HS-5 (cell line): ENCODE measurements around the gene SREBF1.

Source experiments
- DNase-seq: peaks from one replicate; pipeline ENCODE4 v3.0.0-alpha.2; 2012; ENCODE audit warnings: low read depth

Gene SREBF1

GRCh38 chr17:17795946-17796786, 40.6 kb downstream of the SREBF1 start:
- DNase-seq = no peak

GRCh38 chr17:17795296-17795695, 41.5 kb downstream of the SREBF1 start:
- DNase-seq = no peak

DNA sequence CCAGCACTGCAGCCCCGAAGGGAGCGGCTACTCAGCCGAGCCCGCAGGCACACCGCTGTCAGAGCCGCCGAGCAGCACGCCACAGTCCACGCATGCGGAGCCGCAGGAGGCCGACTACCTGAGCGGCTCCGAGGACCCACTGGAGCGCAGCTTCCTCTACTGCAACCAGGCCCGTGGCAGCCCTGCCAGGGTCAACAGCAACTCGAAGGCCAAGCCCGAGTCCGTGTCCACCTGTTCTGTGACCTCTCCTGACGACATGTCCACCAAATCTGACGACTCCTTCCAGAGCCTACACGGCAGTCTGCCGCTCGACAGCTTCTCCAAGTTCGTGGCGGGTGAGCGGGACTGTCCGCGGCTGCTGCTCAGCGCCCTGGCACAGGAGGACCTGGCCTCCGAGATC, 42.4 kb downstream of the SREBF1 start:
- no peak for DNase-seq

DNA sequence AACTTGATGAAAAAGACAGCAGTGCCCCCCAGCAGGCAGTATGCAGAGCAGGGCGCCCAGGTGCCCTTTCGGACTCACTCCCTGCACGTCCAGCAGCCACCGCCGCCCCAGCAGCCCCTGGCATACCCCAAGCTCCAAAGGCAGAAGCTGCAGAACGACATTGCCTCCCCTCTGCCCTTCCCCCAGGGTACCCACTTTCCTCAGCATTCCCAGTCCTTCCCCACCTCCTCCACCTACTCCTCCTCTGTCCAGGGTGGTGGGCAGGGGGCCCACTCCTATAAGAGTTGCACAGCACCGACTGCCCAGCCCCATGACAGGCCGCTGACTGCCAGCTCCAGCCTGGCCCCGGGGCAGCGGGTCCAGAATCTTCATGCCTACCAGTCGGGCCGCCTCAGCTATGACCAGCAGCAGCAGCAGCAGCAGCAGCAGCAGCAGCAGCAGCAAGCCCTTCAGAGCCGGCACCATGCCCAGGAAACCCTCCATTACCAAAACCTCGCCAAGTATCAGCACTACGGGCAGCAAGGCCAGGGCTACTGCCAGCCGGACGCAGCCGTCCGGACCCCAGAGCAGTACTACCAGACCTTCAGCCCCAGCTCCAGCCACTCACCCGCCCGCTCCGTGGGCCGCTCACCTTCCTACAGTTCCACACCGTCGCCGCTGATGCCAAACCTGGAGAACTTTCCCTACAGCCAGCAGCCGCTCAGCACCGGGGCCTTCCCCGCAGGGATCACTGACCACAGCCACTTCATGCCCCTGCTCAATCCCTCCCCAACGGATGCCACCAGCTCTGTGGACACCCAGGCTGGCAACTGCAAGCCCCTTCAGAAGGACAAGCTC, 43.2 kb downstream of the SREBF1 start:
- no peak for DNase-seq

- DNase-seq = no peak
Observed at GRCh38 chr17:17792551-17793377, 44.0 kb downstream of the SREBF1 start.

DNA sequence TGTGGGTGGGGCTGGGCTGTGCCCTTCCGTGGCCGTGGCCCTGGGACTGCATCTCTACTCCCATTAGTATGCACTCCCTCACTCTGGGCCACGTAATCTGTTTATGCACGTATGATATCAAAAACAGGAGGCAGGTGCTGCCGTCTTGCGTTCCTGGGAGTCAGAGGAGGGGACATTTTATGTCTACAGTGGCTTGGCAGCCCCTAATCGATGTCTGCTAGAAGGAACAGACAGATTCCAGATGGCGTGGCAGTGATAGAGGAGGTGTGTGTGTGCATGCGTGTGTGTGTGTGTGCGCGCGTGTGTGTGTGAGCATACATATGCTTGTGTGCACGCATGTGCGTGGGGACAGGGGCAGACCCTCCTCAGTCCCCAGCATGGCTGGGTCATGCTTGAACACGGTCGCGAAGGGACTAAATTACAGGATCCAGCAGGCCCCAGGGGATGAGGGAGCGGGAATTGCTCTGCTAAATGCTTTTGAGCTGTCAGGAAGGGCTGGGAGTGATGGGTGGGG, 44.7 kb downstream of the SREBF1 start:
- DNase-seq = no peak

DNA sequence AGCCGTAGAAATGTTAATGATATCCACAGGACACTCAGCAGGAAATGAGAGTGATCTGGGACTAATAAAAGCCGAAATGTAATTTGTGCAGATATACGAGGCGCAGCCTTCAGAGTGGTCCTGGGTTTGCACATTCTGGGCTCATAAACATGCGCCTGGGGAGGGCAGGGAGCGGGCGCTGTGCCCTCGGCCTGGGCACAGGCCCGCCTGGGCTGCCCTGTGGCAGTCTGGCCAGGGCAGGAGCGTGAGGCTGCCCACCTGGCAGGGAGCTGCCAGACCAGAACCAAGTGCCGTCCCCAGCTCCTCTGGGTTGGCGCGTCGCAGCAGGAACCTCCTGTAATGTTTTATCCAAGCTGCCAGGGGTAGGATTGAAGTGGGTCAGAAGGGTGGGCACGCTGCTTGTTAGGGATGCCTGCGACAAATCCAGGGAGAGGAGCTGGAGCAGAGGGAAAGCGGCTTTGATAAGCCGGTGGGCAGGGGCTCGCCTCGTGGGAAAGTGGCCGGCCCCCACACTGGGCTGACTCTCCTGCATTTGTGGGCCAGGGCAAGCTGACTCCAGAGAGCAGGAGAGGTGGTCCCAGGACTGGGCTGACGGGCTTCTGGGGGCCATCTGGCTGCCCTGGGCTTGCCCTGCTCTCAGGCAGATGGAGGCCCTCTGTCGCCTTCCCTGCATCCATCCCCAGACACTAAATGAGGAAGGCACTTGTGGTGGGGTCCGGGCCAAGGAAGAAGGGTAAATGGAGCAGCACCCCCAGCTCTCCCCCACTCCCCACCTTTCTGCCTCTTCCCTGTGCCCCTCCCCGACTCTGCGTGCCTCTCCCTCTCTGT, 45.9 kb downstream of the SREBF1 start:
- DNase-seq = no peak

- no peak for DNase-seq
Observed at GRCh38 chr17:17789828-17790636, 46.8 kb downstream of the SREBF1 start.

DNA sequence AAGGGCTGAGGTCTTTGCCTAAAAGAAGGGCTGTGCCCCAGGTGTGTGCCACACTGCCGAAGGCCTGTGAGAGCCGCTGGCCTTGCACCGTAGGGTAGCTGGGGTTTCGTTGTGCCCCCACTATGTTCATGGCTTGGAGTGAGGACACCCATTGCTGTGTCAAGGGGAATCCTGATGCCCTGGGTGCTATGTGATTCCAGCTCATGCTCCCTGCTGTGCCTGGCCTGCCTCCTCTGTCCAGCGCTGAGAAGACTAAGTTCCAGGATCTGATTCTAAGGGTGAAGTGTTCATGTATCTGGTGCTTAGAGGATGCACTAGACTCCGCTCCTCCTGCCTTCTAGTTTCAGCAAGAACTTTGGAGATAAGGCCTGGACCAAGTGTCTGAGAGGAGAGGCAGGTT, 47.4 kb downstream of the SREBF1 start:
- DNase-seq = no peak

- no peak for DNase-seq
Observed at GRCh38 chr17:17788967-17789366, 47.8 kb downstream of the SREBF1 start.

DNA sequence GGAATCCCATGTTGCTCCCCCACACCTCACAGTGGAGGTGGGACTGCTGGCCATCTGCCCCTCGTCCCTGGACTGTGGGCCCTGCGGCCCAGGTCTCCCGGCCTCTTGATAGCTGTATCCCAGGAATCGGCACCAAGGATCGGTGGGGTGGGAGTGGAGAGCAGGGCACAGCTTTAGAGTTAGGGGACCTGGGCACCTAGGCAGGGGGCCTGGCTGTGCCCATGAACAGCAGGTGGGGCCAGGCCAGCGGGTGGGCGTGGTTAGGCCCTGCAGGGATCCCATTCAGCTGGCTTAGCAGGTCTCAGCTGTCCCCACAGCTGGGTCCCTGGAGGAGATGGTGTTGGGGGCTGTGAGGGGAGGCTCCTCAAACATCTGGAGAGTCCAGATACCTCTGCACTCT, 49.2 kb downstream of the SREBF1 start:
- no peak for DNase-seq

DNA sequence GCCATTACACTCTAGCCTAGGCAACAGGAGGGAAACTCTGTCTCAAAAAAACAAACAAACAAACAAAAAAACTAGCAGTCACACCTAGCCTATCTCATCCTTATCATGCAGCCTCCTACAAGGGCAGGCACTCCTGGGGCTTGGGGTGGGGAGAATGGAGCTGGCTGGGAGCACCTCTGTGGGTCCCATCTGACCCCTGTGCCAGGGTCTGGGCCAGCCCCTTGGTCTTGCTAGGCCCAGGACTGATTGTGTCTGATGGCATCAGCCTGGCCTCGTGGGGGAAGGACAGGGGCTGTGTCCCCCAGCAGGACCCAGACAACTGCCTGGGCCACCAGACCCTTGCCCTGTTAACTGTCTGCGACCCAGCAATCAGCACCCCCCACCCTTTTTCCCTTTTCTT, 49.8 kb downstream of the SREBF1 start:
- no peak for DNase-seq

- no peak for DNase-seq
Observed at GRCh38 chr17:17785407-17785806, 51.4 kb downstream of the SREBF1 start.

DNA sequence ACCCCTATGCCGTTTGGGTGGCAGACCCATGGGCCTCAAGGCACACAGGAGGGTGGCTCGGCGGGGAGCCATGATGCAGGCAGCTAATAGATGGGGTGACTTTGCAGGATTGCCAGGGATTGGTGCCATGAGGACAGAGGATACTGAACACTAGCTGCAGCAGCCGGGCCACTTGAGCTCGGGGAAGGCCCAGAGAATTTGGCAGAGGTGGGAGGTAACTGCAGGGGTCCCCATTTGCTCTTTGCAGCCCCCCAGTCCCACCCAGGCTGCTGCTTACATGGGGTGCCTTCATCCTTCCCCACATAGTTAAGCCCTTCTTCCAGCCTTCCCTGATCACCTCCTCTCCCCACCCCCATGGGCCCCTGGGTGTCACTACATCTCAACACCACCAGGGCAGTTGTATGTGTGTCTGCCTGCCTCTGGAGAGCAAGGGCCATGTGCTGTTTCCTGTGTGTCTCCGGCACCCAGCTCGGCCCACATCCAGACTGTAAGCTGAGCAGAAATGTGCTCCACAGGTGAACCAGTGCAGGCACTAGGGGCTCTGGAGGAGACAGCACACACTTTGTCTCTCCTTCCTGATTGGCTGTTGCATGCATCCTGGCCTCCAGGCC, 52.0 kb downstream of the SREBF1 start:
- DNase-seq = no peak

GRCh38 chr17:17783825-17784656, 52.7 kb downstream of the SREBF1 start:
- no peak for DNase-seq

- no peak for DNase-seq
Observed at GRCh38 chr17:17783116-17783824, 53.5 kb downstream of the SREBF1 start.

- no peak for DNase-seq
Observed at GRCh38 chr17:17782523-17783115, 54.2 kb downstream of the SREBF1 start.
